GM21723 (cell line): Measurements from ENCODE around the gene TNP1.

ENCODE experiments used
- ATAC-seq: cut with Tn5 transposase; IDR thresholded peaks from one replicate; pipeline ENCODE4 v1.9.1; 2021; ENCODE audit warnings: mild to moderate bottlenecking, moderate library complexity; ENCODE audit not compliant: unreplicated experiment

TNP1 gene

DNA sequence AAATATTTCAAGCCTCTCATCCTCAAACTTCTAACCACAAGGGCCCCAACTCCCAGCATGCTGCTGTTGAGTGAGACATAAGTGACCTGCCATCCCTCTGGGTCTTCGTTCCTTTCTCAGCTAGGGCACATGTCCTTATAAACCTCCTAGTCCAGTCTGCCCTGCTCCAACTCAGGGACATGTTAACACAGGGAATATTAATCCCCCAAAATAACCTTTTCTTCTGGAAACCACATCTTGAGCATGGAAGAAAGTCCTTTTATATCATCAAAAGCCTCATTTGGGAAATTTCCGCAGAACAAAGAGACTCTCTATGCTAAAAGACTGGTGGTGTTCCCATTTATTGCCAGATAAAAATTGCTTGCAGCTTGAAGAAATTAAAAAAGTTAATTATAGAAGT, 14.4 kb downstream of the TNP1 start:
- ATAC-seq = no peak

DNA sequence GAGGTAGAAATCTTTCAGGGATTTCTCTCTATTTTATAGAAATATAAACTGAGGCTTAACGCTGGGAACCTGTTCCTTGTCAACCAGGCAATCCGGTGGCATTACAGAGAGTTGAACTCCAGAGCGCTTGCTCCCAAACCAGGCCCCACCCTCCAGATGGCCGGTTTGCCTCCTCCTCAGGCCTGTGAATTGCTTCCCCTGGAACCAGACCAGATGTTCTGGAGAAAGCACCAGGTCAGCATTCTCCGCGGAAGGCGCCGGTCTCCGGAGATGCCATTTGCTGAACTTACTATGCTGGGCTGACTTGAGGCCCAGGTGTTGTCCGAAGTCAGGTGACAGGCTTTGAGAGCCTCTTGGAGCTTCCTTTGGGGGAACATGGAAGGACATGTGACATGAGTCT, 17.2 kb downstream of the TNP1 start:
- no peak for ATAC-seq

DNA sequence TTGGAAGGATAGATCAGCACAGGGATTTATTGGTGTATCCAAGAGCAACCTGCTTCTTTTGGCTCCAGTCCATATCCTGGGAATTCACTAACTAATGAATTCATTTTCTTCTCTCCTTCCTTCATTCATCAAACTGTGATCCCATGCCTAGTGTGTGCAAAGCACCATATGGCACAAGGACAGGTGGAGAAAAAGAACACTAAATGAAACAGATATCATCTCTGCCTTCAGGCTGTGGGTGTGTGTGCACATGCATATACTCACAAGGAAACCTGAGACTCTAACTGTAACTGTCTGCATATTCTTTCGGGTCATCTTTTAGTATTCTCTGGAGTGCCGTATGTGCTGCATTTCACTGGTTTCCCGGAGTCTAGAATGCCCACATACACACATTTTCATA, 20.2 kb downstream of the TNP1 start:
- ATAC-seq = no peak

DNA sequence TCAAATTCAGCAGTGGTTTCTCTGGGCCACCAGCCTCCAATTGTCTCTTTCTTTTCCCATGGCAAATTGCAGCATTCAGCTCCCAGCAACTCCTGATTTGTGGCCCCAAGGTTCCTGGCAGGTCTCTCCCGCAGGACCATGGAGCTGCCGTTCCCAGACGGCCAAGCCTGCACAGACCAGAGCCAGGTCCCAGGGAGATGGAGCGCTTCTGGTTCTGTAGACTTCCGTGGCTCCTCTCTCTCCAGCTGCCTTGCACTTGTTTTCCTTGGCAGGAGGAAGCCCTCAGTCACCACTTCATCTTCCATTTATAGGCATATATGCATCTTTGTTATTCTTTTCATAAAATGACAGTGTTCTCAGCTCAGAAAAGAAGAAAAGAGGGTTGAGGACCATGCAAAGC, 21.7 kb downstream of the TNP1 start:
- no peak for ATAC-seq

DNA sequence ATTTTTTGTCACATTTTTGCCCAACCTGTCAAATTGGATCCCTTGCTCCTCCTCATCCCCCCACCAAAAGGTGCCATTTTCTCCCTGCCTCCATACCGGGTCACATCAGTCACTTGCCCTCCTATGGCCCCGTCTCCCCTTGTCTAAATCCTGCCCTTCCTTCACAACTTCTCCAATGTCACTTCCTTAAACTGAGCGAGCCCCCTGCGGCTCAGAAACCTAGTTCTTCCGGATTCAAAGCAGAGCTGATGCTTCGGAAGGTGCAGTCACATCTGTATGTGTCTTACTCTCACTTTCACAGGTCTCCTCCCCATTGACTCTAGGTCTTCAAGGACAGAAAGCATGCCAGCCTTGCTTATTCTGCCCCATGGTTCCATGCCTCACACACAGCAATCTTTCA, 22.1 kb downstream of the TNP1 start:
- no peak for ATAC-seq

DNA sequence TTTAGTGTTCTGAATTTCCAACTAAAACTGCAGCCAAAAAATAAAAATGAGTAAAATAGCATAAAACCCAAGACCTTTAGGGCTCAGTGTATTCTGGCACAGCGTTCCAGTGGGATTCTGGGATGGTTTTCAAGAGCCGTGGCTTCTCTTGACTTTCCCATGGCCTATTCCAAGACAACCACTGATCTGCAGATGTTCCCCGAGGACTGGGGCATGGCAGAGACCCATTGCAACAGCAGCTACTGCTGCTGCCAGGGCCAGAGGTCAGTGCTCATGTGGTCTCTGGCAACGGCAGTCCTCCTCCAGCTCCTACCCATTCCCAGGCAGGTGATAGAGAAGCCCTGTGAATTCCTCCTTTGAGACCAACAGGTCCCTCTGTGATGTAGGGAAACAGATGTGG, 26.8 kb downstream of the TNP1 start:
- no peak for ATAC-seq

DNA sequence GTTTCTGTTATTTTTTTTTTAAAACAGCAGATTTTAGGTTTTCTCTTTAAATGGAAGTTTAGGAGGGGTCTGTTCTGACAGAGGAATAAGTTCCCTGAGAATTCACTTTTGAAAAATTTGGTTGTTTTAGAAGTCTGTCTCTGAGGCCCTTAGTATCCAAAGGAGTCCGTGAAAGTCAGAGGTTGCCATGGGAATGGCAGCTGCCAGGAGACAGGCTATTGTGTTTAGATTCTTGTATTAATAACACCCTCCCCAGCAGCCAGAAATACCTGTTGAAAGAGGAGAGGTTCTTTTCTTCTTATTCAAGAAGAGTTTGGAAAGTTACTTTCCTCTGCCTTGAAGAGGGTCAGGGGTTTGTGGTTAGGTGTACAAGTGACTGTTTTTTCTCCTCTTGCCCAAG, 29.5 kb downstream of the TNP1 start:
- ATAC-seq = no peak

DNA sequence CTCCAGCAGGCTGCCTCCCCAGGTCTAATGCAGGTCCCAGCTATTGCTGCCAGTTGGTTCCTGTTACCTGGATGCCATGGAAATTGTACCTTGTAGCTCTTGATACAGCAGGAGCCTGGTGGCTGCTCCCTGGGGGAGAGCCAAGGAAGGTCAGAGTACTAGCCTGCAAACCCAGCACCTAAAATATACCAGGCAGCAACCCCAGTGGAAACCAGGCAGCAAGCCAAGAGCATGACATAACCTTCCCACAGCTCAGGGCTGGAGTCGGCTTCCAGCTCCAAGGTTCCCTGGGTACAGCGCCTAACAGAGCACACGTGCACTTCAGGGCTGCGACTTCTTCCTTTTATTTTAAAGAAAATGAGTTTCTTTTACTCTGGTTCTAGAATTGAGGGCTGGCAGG, 30.3 kb downstream of the TNP1 start:
- no peak for ATAC-seq

DNA sequence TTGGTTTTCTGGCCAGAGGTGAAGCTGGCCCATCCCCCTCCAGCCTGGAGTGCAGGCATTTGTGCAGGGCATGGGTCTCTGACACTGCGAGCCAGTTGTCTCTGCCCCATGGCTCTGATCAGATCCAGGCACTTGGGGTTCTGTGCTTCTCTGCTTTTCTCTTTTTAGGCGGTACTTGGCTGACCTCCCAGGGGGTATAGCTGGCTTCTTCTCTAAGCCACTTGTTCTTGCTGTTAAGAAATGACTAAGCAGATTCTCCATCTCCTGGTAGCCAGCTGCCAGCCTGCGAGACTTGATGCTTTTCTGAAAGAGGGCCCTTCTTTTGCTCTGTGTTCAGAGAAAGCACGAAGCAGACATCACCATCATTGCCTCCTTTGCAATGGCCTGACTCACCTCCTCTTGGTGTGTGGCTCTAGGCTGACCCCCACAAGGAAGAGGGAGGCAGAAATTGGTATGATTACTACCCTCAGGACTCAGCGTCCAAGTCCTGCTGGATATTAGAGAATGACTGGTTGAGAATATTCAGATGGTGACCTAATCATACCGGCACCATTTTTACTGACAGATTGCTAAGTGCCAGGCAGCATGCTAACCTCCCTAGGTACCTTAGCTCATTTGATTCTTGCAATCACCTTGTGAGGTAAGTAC, 32.7 kb downstream of the TNP1 start:
- no peak for ATAC-seq

DNA sequence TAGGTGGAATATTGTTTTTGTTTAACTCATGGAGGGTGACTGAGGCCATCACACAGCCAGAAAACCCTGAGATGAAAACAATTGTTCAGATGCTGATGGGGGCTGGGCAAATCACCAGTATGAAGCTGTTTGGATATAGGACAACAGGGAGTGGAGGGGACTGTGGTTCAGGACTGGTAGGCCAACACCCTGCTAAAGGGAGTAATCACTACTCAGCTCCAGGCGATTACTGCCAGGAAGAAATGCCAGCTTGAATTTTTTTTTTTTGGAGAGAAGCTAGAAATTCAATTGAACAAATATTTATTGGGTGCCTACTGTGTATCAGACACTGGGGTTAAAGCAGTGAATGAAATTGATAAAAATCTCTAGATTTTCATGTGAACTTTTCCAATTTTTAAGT, 37.4 kb downstream of the TNP1 start:
- no peak for ATAC-seq

DNA sequence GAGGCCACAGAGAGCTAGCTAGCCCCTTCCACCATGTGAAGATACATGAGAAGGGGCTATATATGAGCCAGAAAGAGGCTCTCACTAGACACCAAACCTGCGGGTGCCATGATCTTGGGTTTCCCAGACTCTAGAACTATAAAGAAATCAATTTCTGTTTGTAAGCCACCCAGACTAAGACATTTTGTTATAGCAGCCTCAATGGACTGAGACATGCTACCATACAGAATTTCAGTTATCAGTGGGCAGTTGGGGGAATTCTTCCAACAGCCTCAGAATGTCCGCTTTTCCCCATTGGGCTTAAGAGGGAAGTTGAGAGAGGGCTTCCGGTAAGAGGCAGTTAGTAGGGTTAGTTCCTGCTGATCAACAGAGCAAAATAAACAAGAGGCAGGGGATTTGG, 39.2 kb downstream of the TNP1 start:
- ATAC-seq = no peak

DNA sequence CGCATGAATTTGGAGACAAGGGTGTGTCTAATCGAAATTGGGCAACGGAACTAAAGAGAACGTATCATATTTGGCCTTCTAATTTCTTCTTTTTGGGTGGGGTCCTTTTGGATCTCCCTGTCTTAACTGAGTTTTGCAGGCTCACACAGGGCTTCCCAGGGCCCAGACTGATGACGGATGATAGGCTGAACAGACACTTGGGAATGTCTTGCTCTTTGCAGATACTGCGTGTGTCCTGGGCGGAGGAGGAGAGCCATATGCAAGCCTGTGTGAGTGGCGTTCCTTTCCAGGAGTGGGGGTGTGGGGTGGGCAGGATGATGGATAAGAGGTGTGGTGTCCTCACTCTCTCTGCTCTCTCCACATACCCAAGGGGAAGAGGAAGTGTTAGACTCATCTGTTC, 40.1 kb downstream of the TNP1 start:
- ATAC-seq = no peak

DNA sequence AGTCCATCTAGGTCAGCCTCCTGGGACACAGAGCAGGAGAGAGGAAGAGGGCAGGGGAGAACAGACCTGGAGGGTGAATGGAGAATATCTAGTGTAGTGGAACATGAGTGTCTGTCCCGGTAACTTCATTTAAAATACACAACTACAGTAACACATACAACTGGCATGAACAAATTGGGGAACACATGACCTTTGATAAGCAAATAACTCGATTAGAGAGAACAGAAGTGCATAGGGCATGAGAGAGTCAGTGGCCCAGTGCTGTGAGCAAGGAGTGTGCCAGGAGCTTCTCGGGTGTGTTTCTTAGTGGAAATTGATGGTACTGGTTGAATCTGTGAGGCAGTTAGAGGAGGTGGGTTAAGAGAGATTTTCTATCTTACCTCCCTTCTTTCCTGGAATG, 40.8 kb downstream of the TNP1 start:
- ATAC-seq = no peak

DNA sequence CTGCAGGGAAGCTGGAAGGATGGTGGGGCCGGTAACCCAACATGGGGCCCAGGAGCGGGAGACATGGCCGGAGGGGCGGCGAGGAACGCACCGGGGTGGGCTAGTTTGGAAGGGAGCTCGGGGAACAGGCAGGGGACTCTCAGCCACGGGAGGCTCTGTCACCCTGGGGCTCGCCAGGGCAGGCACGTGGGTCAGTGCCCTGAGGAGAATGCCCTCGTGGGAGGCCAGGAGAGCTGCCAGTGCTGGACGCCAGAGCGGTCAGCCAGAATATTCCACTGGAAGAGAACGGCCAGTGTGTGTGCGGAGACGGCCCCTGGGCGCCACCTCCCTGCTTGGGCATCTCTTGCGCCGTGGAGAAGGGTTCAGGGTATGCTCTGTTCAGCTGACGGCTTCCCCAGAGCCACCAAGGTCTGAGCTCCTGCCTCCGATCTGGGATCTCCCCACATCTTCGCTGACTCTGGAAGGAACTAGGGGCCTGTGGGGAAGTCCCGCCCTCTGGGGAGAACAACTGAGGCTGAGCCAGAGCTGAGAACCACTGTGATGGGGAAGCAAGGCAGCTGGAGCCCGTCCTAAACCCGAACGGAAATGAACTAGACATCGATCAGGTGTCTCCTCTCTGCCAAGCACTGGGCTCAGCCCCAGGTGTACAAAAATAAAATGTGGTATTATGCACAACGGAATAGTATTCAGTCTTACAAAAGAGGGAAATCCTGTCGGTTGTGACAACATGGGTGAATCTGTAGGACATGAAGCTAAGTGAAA, 49.3 kb downstream of the TNP1 start:
- ATAC-seq = no peak
